HCT116 (cell line): ENCODE measurements around the gene IFRD2. TPM values are rescaled to one million over a fixed set of nuclear protein-coding genes. Genes with fewer than 3 reads are reported as not detected.
A peak's percentile ranks its signal among the peaks of the same experiment; 100 is the strongest.

ENCODE experiments used
- ATAC-seq: fragments of 200-7000 bp; cut with Tn5 transposase; 2 replicates; pipeline ENCODE4 v1.9.1; 2020; ENCODE audit warnings: mild to moderate bottlenecking, moderate library complexity
- BruUV-seq: library from RNA; stranded (reverse); fragments of 400-500 nt; replicated peaks from 2 replicates; lab custom pipeline; 2021; lab: Mats Ljungman, UMichigan
- CTCF ChIA-PET: fragments of 300-600 bp; sonication (Branson Sonifier 250); formaldehyde crosslinking; loops from one replicate; lab custom pipeline; 2021; ENCODE audit warnings: antibody characterized with exemption; lab: Charles Lee
- POLR2A ChIA-PET: fragments of 300-600, 350-600 bp; sonication (Branson Sonifier 250); formaldehyde crosslinking; loops from one replicate; lab custom pipeline; 2021; ENCODE audit warnings: antibody characterized with exemption; lab: Charles Lee
- RAD21 ChIA-PET, 2 experiments: fragments of 300-600 bp; sonication (Branson Sonifier 250); formaldehyde crosslinking; loops; one replicate each; lab custom pipeline; 2023; ENCODE audit warnings: low total read pairs in 2 of 2; ENCODE audit not compliant: uncharacterized antibody in 2 of 2, unreplicated experiment in 2 of 2, low non-redundant PET in 1 of 2; lab: Charles Lee
- DNase-seq: peaks from one replicate; pipeline ENCODE4 v3.0.0-alpha.2; 2010; ENCODE audit warnings: low read depth, low spot score
- H2AFZ ChIP-seq: fragments of 200-600 bp; shearing (Covaris generic), sonication (generic); 2 replicates; pipeline ENCODE4 v1.6.1; 2017; ENCODE audit warnings: low read depth, mixed run types, mixed read lengths, antibody characterized with exemption, low read length; ENCODE audit not compliant: poor library complexity, severe bottlenecking
- H3K27ac ChIP-seq: 2 replicates; pipeline ENCODE4 v1.5.1; 2012; ENCODE audit warnings: low read depth, low read length
- H3K27me3 ChIP-seq: fragments of 200-600 bp; sonication (generic); 2 replicates; pipeline ENCODE4 v1.6.1; 2016; ENCODE audit warnings: mixed run types, low read length, mixed read lengths; ENCODE audit not compliant: insufficient read depth
- H3K36me3 ChIP-seq, 2 experiments: fragments of 200-500 bp in 1 of 2; fragments of 200-600 bp in 1 of 2; sonication (Bioruptor generic) in 1 of 2; sonication (generic) in 1 of 2; 2 replicates each; pipeline versions ENCODE4 v1.5.1 to v1.6.1; 2014 to 2016; ENCODE audit warnings: low read length in 2 of 2, inconsistent platforms in 1 of 2, mixed read lengths in 1 of 2, mixed run types in 1 of 2; ENCODE audit not compliant: insufficient read depth in 2 of 2, control insufficient read depth in 1 of 2
- H3K4me1 ChIP-seq, 2 experiments: fragments of 200-600 bp in 1 of 2; sonication (generic) in 1 of 2; 2 replicates each; pipeline versions ENCODE4 v1.5.1 to v1.6.1; 2012 to 2017; ENCODE audit warnings: low read length in 2 of 2, inconsistent platforms in 1 of 2, mild to moderate bottlenecking in 1 of 2, mixed read lengths in 1 of 2, mixed run types in 1 of 2, moderate library complexity in 1 of 2; ENCODE audit not compliant: insufficient read depth in 2 of 2, control insufficient read depth in 1 of 2
- H3K4me2 ChIP-seq: fragments of 200-600 bp; sonication (generic); 2 replicates; pipeline ENCODE4 v1.6.1; 2017; ENCODE audit warnings: mixed run types, low read length, mixed read lengths
- H3K4me3 ChIP-seq, 2 experiments: fragments of 200-600 bp in 1 of 2; sonication (generic) in 1 of 2; replicated peaks in 1 of 2; 2 replicates each; pipeline ENCODE4 v1.5.1; 2011 to 2016; ENCODE audit warnings: low read length in 2 of 2, control low read depth in 1 of 2, low read depth in 1 of 2, mild to moderate bottlenecking in 1 of 2, mixed read lengths in 1 of 2, mixed run types in 1 of 2
- H3K79me2 ChIP-seq: fragments of 200-600 bp; sonication (generic); 2 replicates; pipeline ENCODE4 v1.6.1; 2017; ENCODE audit warnings: mild to moderate bottlenecking, mixed run types, low read length, moderate library complexity, mixed read lengths; ENCODE audit not compliant: insufficient read depth
- H3K9ac ChIP-seq: fragments of 200-600 bp; sonication (generic); 2 replicates; pipeline ENCODE4 v1.6.1; 2016; ENCODE audit warnings: low read length, mixed read lengths
- H3K9me2 ChIP-seq: fragments of 200-600 bp; sonication (generic), shearing (Covaris generic); 2 replicates; pipeline ENCODE4 v1.6.1; 2017; ENCODE audit warnings: mixed run types, mild to moderate bottlenecking, moderate library complexity; ENCODE audit not compliant: insufficient read depth
- H3K9me3 ChIP-seq, 2 experiments: fragments of 200-500 bp in 1 of 2; fragments of 200-600 bp in 1 of 2; sonication (Bioruptor generic) in 1 of 2; sonication (generic) in 1 of 2; 2 replicates each; pipeline ENCODE4 v1.6.1; 2014 to 2017; ENCODE audit warnings: low read length in 2 of 2, mixed read lengths in 2 of 2, inconsistent platforms in 1 of 2, low read depth in 1 of 2, mild to moderate bottlenecking in 1 of 2, mixed run types in 1 of 2, moderate library complexity in 1 of 2; ENCODE audit not compliant: control insufficient read depth in 1 of 2, insufficient read depth in 1 of 2
- H4K20me1 ChIP-seq: fragments of 200-600 bp; sonication (generic), shearing (Covaris generic); 2 replicates; pipeline ENCODE4 v1.6.1; 2017; ENCODE audit warnings: mixed run types, mild to moderate bottlenecking, moderate library complexity; ENCODE audit not compliant: insufficient read depth
- CBX3 ChIP-seq: IDR thresholded peaks from 2 replicates; pipeline ENCODE4 v1.6.1; 2012; ENCODE audit warnings: low read depth
- CEBPB ChIP-seq: IDR thresholded peaks from 2 replicates; pipeline ENCODE4 v1.6.1; 2012; ENCODE audit warnings: low read depth
- EGR1 ChIP-seq: IDR thresholded peaks from 2 replicates; pipeline ENCODE4 v1.6.1; 2012; ENCODE audit warnings: low read depth
- EZH2phosphoT487 ChIP-seq: fragments of 200-600 bp; IDR thresholded peaks from 2 replicates; pipeline ENCODE4 v1.6.1; 2018; ENCODE audit warnings: antibody characterized with exemption, borderline replicate concordance
- FOSL1 ChIP-seq: IDR thresholded peaks from 2 replicates; pipeline ENCODE4 v1.6.1; 2012; ENCODE audit warnings: low read depth
- JUND ChIP-seq: IDR thresholded peaks from 2 replicates; pipeline ENCODE4 v1.6.1; 2012
- POLR2A ChIP-seq: IDR thresholded peaks from 2 replicates; pipeline ENCODE4 v1.7.0; 2011; ENCODE audit warnings: borderline replicate concordance; ENCODE audit not compliant: insufficient read depth, insufficient read length; ENCODE audit errors: extremely low read depth
- SIN3A ChIP-seq: IDR thresholded peaks from 2 replicates; pipeline ENCODE4 v1.6.1; 2012; ENCODE audit warnings: low read depth
- SP1 ChIP-seq: IDR thresholded peaks from 2 replicates; pipeline ENCODE4 v1.6.1; 2012; ENCODE audit warnings: low read depth
- SRF ChIP-seq: IDR thresholded peaks from 2 replicates; pipeline ENCODE4 v1.6.1; 2012; ENCODE audit warnings: low read depth
- TCF7L2 ChIP-seq: IDR thresholded peaks from 2 replicates; pipeline ENCODE4 v1.7.0; 2011; ENCODE audit warnings: borderline replicate concordance, inconsistent platforms; ENCODE audit not compliant: insufficient read depth, insufficient read length; ENCODE audit errors: extremely low read depth
- YY1 ChIP-seq: IDR thresholded peaks from 2 replicates; pipeline ENCODE4 v1.6.1; 2011; ENCODE audit warnings: low read length, low read depth, moderate library complexity, mild to moderate bottlenecking; ENCODE audit not compliant: insufficient replicate concordance; ENCODE audit errors: extremely low read depth
- intact Hi-C: fragments of 100-400 bp; cut with micrococcal nuclease; formaldehyde crosslinking; loops from 2 replicates; pipeline ENCODE4 v1.10.0; 2022
- total RNA-seq: library from RNA; stranded (reverse); gene quantifications from one replicate; pipeline ENCODE4 v1.2.1, GENCODE V29; 2021; ENCODE audit not compliant: unreplicated experiment
- TF ChIP-seq, protein P1 (sequence below): IDR thresholded peaks from 2 replicates; pipeline ENCODE4 v1.6.1; 2012; ENCODE audit warnings: low read depth
- TF ChIP-seq, protein P2 (sequence below): IDR thresholded peaks from 2 replicates; pipeline ENCODE4 v1.6.1; 2011; ENCODE audit warnings: mild to moderate bottlenecking, low read length, moderate library complexity; ENCODE audit not compliant: insufficient replicate concordance; ENCODE audit errors: extremely low read depth
- TF ChIP-seq, protein P3 (sequence below), 3 experiments: fragments of 200-600 bp in 1 of 3; sonication (generic) in 1 of 3; IDR thresholded peaks in 2 of 3; conservative IDR thresholded peaks in 1 of 3; 2 replicates each; pipeline ENCODE4 v1.5.1; 2012 to 2017; ENCODE audit warnings: low read depth in 2 of 3, low read length in 2 of 3, antibody characterized with exemption in 1 of 3, borderline replicate concordance in 1 of 3, control low read depth in 1 of 3, mild to moderate bottlenecking in 1 of 3, mixed read lengths in 1 of 3, mixed run types in 1 of 3, moderate library complexity in 1 of 3; ENCODE audit not compliant: insufficient read depth in 1 of 3

The IFRD2 gene
- total RNA-seq, 1 experiment from 2014 or later = 146 TPM

DNA sequence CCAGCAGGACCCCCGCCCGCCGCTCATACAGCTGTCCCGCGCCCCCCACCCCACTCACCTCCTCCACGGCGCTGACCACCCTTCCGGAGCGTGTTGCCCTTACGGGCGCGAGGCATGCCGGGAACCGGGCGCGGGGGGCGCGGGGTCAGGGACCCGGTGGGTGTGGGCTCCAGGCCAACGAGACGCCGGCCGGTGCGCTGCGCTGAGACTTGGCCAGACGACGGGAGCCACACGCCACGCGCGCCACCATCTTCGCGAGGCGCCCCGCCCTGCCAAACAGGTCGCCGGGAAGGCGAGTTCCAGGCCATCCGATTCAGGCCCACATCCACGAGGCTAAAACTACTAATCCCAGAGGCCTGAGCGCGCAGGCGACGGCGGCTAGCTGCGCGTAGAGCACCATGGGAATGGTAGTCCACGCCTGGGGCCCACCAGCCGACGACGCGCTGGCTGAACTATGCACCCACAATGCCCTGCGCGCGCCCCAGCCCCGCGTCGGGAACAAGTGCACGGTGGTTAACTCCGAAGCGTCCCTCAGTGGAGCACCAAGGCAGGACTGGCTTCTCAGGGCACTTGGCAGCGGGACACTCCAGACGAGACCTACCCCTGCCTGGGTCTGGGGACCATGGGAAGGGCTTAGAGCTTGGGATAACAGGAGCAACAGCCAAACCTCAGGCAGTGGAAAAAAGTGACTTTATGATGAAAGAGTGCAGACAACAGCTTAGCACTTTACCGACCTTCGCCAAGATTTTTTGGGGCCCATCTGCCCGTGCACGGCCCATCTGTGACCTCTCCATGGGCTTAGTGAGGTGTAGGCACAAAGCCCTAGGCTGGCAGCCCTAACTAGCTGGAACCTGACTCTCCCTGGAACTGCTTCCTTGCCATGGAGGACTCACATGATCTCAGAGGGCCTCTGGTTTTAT lies at the start of gene IFRD2 (continued):
- TF ChIP-seq, protein P1, sequence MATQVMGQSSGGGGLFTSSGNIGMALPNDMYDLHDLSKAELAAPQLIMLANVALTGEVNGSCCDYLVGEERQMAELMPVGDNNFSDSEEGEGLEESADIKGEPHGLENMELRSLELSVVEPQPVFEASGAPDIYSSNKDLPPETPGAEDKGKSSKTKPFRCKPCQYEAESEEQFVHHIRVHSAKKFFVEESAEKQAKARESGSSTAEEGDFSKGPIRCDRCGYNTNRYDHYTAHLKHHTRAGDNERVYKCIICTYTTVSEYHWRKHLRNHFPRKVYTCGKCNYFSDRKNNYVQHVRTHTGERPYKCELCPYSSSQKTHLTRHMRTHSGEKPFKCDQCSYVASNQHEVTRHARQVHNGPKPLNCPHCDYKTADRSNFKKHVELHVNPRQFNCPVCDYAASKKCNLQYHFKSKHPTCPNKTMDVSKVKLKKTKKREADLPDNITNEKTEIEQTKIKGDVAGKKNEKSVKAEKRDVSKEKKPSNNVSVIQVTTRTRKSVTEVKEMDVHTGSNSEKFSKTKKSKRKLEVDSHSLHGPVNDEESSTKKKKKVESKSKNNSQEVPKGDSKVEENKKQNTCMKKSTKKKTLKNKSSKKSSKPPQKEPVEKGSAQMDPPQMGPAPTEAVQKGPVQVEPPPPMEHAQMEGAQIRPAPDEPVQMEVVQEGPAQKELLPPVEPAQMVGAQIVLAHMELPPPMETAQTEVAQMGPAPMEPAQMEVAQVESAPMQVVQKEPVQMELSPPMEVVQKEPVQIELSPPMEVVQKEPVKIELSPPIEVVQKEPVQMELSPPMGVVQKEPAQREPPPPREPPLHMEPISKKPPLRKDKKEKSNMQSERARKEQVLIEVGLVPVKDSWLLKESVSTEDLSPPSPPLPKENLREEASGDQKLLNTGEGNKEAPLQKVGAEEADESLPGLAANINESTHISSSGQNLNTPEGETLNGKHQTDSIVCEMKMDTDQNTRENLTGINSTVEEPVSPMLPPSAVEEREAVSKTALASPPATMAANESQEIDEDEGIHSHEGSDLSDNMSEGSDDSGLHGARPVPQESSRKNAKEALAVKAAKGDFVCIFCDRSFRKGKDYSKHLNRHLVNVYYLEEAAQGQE = no peak
- TF ChIP-seq POLR2A (peak; percentile 56), YY1 (peak; percentile 91), SRF (no peak), CBX3 (no peak), CEBPB (no peak), EZH2phosphoT487 (no peak)

DNA sequence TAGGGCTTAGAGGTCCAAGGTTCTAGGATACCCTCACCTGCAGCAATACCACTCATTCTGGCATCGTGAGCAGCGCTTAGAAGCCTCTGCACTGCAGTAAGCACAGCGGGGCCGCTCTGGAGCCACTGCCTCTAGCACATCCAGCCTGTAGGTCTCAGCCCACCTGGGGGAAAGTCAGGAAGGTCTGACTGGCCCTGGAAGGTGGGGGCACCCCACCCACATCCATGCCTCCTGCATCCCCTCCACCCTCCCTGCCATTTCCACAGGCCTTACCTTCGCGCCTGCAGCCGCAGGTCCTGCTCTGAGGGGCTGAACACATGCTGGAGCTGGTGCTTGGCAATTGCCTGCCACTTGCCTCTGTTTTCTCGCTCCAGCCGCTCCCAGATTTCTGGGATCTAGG lies 49.3 kb upstream of the IFRD2 start:
- ChIA-PET RAD21 (no interaction called here), CTCF (no interaction called here), POLR2A (interaction anchor here (0.8 to 1.3 kb wide), 2 partner anchors 9 to 40 kb away, joined by 3 to 11 read pairs; partner anchors contain the start of genes CYB561D2 and NPRL2)
- no peaks in the 10 kb centered on the region for H3K9me2 ChIP-seq
- H3K27me3 ChIP-seq = no peaks in the 10 kb centered on the region
- no peaks in the 10 kb centered on the region for H3K9me3 ChIP-seq
- no peak overlapping the region for H2AFZ ChIP-seq
- peak overlapping the region; percentile 95 for H3K4me2 ChIP-seq
- ATAC-seq (no peak), DNase-seq (no peak)
- H3K27ac ChIP-seq = no peak overlapping the region
- H3K36me3 ChIP-seq = peaks cover 0 to 3% of the 10 kb centered on the region in 2 experiments; a peak in 1 of 4 replicates
- intact Hi-C loops = no loop called here
- peaks cover 28% of the 10 kb centered on the region for H3K79me2 ChIP-seq
- peak overlapping the region; percentile 62 to 89 for H3K4me3 ChIP-seq
- peak overlapping the region; percentile 98 for H3K9ac ChIP-seq
- BruUV-seq = no TSS peak
- no peaks in the 10 kb centered on the region for H4K20me1 ChIP-seq
- H3K4me1 ChIP-seq = peaks cover 28 to 56% of the 10 kb centered on the region in 2 experiments
- no peak for TF ChIP-seq TCF7L2
- no peak for TF ChIP-seq JUND
- TF ChIP-seq CBX3 = no peak
- TF ChIP-seq CEBPB = no peak
- TF ChIP-seq, protein P2, sequence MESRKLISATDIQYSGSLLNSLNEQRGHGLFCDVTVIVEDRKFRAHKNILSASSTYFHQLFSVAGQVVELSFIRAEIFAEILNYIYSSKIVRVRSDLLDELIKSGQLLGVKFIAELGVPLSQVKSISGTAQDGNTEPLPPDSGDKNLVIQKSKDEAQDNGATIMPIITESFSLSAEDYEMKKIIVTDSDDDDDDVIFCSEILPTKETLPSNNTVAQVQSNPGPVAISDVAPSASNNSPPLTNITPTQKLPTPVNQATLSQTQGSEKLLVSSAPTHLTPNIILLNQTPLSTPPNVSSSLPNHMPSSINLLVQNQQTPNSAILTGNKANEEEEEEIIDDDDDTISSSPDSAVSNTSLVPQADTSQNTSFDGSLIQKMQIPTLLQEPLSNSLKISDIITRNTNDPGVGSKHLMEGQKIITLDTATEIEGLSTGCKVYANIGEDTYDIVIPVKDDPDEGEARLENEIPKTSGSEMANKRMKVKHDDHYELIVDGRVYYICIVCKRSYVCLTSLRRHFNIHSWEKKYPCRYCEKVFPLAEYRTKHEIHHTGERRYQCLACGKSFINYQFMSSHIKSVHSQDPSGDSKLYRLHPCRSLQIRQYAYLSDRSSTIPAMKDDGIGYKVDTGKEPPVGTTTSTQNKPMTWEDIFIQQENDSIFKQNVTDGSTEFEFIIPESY = no peak
- TF ChIP-seq EGR1 = no peak
- no peak for TF ChIP-seq FOSL1
- TF ChIP-seq, protein P3, sequence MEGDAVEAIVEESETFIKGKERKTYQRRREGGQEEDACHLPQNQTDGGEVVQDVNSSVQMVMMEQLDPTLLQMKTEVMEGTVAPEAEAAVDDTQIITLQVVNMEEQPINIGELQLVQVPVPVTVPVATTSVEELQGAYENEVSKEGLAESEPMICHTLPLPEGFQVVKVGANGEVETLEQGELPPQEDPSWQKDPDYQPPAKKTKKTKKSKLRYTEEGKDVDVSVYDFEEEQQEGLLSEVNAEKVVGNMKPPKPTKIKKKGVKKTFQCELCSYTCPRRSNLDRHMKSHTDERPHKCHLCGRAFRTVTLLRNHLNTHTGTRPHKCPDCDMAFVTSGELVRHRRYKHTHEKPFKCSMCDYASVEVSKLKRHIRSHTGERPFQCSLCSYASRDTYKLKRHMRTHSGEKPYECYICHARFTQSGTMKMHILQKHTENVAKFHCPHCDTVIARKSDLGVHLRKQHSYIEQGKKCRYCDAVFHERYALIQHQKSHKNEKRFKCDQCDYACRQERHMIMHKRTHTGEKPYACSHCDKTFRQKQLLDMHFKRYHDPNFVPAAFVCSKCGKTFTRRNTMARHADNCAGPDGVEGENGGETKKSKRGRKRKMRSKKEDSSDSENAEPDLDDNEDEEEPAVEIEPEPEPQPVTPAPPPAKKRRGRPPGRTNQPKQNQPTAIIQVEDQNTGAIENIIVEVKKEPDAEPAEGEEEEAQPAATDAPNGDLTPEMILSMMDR (IDR thresholded peaks at IDR 0.05 in 2 of 3, conservative IDR thresholded peaks at IDR 0.05 in 1 of 3; ENCODE audit: borderline replicate concordance in 1 of 3, insufficient read depth in 1 of 3, low read depth in 2 of 3, low read length in 2 of 3) = no peak
- no peak for TF ChIP-seq SIN3A
- no peak for TF ChIP-seq SP1
- TF ChIP-seq POLR2A = no peak
- TF ChIP-seq YY1 = no peak
